Stimulated activated memory B cell treated with anti-CD40 and anti-IgM and Interleukin-4, amounts not matched to agents 10 μg/mL and 1 μg/mL and 100 μg/mL, for 72 hours (primary cell): ENCODE results near the gene PRND.
"Not testable (repeated sequence)": the region's sequence is repeated elsewhere in the genome, so short reads cannot be mapped to it uniquely, and the experiment has no call there.

ENCODE experiments used
- ATAC-seq: fragments of 150-1000 bp; cut with Tn5 transposase; 2 replicates; pipeline ENCODE4 v1.10.0; 2021
- H3K27ac Mint-ChIP-seq: one replicate; pipeline ENCODE4 v1.8.0; 2022; ENCODE audit warnings: mild to moderate bottlenecking, mixed read lengths
- H3K27me3 Mint-ChIP-seq: one replicate; pipeline ENCODE4 v1.8.0; 2022; ENCODE audit warnings: mixed read lengths
- H3K36me3 Mint-ChIP-seq: one replicate; pipeline ENCODE4 v1.8.0; 2022; ENCODE audit warnings: mixed read lengths
- H3K4me1 Mint-ChIP-seq: one replicate; pipeline ENCODE4 v1.8.0; 2022; ENCODE audit warnings: mixed read lengths
- H3K4me3 Mint-ChIP-seq: one replicate; pipeline ENCODE4 v1.8.0; 2022; ENCODE audit warnings: mild to moderate bottlenecking, moderate library complexity, mixed read lengths
- H3K9me3 Mint-ChIP-seq: one replicate; pipeline ENCODE4 v1.8.0; 2022; ENCODE audit warnings: mixed read lengths

PRND gene

GRCh38 chr20:4697831-4698221 lies 23.9 kb upstream of the PRND start:
- Mint-ChIP-seq H3K4me3 (no peak overlapping the region), H3K36me3 (peaks cover 46% of the 10 kb centered on the region), H3K4me1 (peaks cover 30% of the 10 kb centered on the region), H3K27me3 (no peaks in the 10 kb centered on the region), H3K27ac (peak overlapping the region; percentile 11), H3K9me3 (no peaks in the 10 kb centered on the region)
- ATAC-seq = no peak

GRCh38 chr20:4699216-4699615 lies 22.5 kb upstream of the PRND start:
- H3K27ac Mint-ChIP-seq = no peak overlapping the region
- peaks cover 37% of the 10 kb centered on the region for H3K36me3 Mint-ChIP-seq
- H3K9me3 Mint-ChIP-seq = no peaks in the 10 kb centered on the region
- H3K27me3 Mint-ChIP-seq = no peaks in the 10 kb centered on the region
- no peak for ATAC-seq
- H3K4me1 Mint-ChIP-seq = peaks cover 26% of the 10 kb centered on the region
- H3K4me3 Mint-ChIP-seq = no peak overlapping the region

DNA sequence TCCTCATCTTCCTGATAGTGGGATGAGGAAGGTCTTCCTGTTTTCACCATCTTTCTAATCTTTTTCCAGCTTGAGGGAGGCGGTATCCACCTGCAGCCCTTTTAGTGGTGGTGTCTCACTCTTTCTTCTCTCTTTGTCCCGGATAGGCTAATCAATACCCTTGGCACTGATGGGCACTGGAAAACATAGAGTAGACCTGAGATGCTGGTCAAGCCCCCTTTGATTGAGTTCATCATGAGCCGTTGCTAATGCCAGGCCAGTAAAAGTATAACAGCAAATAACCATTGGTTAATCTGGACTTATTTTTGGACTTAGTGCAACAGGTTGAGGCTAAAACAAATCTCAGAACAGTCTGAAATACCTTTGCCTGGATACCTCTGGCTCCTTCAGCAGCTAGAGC lies 21.8 kb upstream of the PRND start:
- peaks cover 33% of the 10 kb centered on the region for H3K36me3 Mint-ChIP-seq
- no peaks in the 10 kb centered on the region for H3K9me3 Mint-ChIP-seq
- no peak for ATAC-seq
- peaks cover 34% of the 10 kb centered on the region for H3K4me1 Mint-ChIP-seq
- no peak overlapping the region for H3K4me3 Mint-ChIP-seq
- no peaks in the 10 kb centered on the region for H3K27me3 Mint-ChIP-seq
- no peak overlapping the region for H3K27ac Mint-ChIP-seq

- Mint-ChIP-seq H3K4me3 (no peak overlapping the region), H3K27me3 (no peaks in the 10 kb centered on the region), H3K27ac (no peak overlapping the region), H3K9me3 (no peaks in the 10 kb centered on the region), H3K36me3 (peaks cover 15% of the 10 kb centered on the region), H3K4me1 (peaks cover 19% of the 10 kb centered on the region)
- ATAC-seq = no peak
Measured at GRCh38 chr20:4702562-4703280, 19.0 kb upstream of the PRND start.

DNA sequence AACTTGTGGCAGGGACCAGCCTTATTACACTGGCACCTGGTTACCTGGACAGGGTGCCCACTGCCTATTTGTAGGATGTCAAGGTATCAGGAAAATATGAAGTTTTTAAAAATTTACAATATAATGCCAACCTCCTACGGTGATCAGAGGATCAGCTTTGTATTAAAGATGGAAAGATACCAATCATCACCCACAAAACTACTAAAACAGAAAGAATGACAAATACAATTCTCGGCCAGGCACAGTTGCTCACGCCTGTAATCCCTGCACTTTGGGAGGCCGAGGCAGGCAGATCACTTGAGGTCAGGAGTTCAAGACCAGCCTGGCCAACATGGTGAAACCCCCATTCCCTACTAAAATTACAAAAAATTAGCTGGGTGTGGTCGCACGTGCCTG lies 18.4 kb upstream of the PRND start:
- Mint-ChIP-seq H3K4me1 (peaks cover 16% of the 10 kb centered on the region), H3K27me3 (no peaks in the 10 kb centered on the region), H3K4me3 (no peak overlapping the region), H3K27ac (no peak overlapping the region), H3K9me3 (no peaks in the 10 kb centered on the region), H3K36me3 (peaks cover 14% of the 10 kb centered on the region)
- ATAC-seq = no peak

- H3K4me3 Mint-ChIP-seq, H3K36me3 Mint-ChIP-seq, H3K27me3 Mint-ChIP-seq, H3K27ac Mint-ChIP-seq, H3K9me3 Mint-ChIP-seq, ATAC-seq: not testable (repeated sequence)
- peaks cover 30% of the 10 kb centered on the region for H3K4me1 Mint-ChIP-seq
Measured at GRCh38 chr20:4706941-4707340, 14.8 kb upstream of the PRND start.

- H3K4me3 Mint-ChIP-seq = no peak overlapping the region
- ATAC-seq = no peak
- H3K27ac Mint-ChIP-seq = no peak overlapping the region
- H3K27me3 Mint-ChIP-seq = no peaks in the 10 kb centered on the region
- no peaks in the 10 kb centered on the region for H3K36me3 Mint-ChIP-seq
- peaks cover 30% of the 10 kb centered on the region for H3K4me1 Mint-ChIP-seq
- H3K9me3 Mint-ChIP-seq = peaks cover 4% of the 10 kb centered on the region
Measured at GRCh38 chr20:4708036-4708435, 13.7 kb upstream of the PRND start.

GRCh38 chr20:4708856-4709255 lies 12.9 kb upstream of the PRND start:
- Mint-ChIP-seq H3K36me3 (no peaks in the 10 kb centered on the region), H3K4me1 (peaks cover 30% of the 10 kb centered on the region), H3K4me3 (no peak overlapping the region), H3K9me3 (peaks cover 4% of the 10 kb centered on the region), H3K27me3 (no peaks in the 10 kb centered on the region), H3K27ac (no peak overlapping the region)
- ATAC-seq = no peak

- Mint-ChIP-seq H3K4me3 (no peak overlapping the region), H3K4me1 (peaks cover 24% of the 10 kb centered on the region), H3K27ac (no peak overlapping the region), H3K27me3 (no peaks in the 10 kb centered on the region), H3K9me3 (peaks cover 4% of the 10 kb centered on the region), H3K36me3 (no peaks in the 10 kb centered on the region)
- ATAC-seq = no peak
Measured at GRCh38 chr20:4709261-4710105, 12.2 kb upstream of the PRND start.

DNA sequence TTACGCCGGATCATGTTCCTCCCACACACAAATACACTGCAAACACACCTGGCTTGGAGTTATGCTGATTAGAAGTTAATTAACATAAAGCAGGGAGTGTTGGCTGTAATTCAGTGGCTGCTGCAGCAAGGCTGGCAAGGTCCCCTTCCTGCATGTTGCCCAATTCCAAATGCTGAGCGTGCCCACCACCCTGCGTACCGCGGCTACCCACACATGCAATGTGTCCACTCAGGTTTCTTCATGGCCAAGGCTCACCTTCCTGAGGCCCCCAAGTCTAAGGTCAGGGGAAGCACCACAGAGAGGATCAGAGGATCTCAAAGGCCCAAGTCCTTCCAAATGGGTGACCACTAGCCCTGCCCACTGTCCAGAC lies 11.6 kb upstream of the PRND start:
- Mint-ChIP-seq H3K27me3 (no peaks in the 10 kb centered on the region), H3K36me3 (no peaks in the 10 kb centered on the region), H3K4me1 (peaks cover 19% of the 10 kb centered on the region), H3K27ac (no peak overlapping the region), H3K9me3 (peaks cover 4% of the 10 kb centered on the region), H3K4me3 (no peak overlapping the region)
- no peak for ATAC-seq

DNA sequence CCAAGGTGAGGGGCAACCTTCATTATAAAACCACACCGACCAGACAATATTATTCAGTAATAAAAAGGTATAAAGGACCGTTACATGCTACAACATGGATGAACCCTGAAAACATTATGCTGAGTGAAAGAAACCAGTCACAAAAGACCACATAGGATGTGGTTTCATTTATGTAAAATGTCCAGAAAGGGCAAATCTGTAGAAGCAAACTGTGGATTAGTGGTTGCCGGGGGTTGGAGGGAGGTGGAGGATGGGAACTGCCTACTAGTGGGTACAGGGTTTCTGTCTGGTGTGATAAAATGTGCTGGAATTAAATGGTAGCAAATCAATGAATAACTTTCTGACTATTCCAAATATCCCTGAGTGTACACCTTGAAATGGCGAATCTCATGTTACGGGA lies 10.2 kb upstream of the PRND start:
- H3K4me3 Mint-ChIP-seq = peak overlapping the region; percentile 48

DNA sequence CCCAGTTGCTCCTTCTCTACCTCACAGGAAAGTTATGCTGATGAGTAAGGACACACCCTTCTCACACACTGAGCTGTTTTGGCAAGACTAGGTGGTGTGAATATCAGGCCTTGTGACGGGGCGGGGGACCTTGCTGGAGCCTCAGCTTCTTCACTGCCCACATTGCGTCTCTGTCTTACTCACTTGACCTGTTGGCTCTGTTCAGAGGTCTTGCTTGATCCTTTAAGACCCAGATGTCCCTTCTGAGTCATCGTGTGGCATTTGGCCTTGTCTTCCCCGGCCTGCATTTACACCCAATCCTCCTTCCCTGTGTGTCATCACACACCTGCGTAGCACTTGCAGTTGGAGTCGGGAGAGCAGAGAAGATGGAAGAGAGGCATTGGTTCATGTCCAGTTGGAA lies 8.3 kb upstream of the PRND start:
- peaks cover 4% of the 10 kb centered on the region for H3K9me3 Mint-ChIP-seq

More for the DNA sequence above, 10.2 kb upstream of the PRND start:
- Mint-ChIP-seq H3K4me1 (peaks cover 18% of the 10 kb centered on the region), H3K9me3 (peaks cover 4% of the 10 kb centered on the region), H3K27ac (peak overlapping the region; percentile 59), H3K36me3 (no peaks in the 10 kb centered on the region), H3K27me3 (no peaks in the 10 kb centered on the region)
- peak; percentile 53 for ATAC-seq

GRCh38 chr20:4714818-4715217 lies 6.9 kb upstream of the PRND start:
- Mint-ChIP-seq H3K36me3 (no peaks in the 10 kb centered on the region), H3K4me1 (peaks cover 32% of the 10 kb centered on the region), H3K27ac (no peak overlapping the region), H3K9me3 (no peaks in the 10 kb centered on the region), H3K4me3 (no peak overlapping the region), H3K27me3 (no peaks in the 10 kb centered on the region)
- no peak for ATAC-seq

More for the DNA sequence above, 8.3 kb upstream of the PRND start:
- no peaks in the 10 kb centered on the region for H3K27me3 Mint-ChIP-seq
- no peak for ATAC-seq
- H3K4me3 Mint-ChIP-seq = no peak overlapping the region
- H3K4me1 Mint-ChIP-seq = peaks cover 26% of the 10 kb centered on the region
- H3K27ac Mint-ChIP-seq = no peak overlapping the region
- no peaks in the 10 kb centered on the region for H3K36me3 Mint-ChIP-seq

DNA sequence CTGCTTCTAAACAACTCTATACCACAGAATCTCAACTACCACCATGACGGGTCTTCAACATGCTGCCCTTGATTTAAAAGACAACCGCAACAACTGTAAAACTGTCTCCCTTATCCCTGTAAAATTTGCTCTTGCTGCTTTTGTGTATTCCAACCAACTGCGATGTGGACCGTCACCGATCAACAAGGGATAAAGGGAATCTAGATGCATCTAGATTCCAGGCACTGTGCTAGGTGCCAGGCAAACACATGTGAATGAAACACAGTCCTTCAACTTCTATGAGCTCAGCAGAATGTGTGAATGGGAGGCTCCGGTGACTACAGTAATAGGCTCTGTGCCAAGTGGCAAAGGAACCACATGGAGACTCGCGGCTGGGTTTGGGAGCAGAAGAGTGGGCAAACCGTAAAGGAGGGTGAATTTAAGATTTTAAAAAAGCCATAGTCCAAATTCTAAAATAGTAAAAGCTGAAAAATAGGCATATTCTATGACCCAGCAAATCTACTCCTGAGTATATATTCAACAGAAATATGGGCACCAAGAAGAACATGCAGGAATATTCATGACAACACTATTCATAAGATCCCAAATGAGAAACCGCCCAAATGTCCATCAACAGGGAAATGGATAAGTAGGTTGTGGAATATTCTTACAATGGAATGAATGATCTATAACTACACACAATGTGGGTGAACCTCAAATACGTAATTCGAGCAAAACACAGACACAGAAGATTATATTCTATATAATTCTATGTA lies 3.7 kb upstream of the PRND start:
- no peaks in the 10 kb centered on the region for H3K9me3 Mint-ChIP-seq
- no peak overlapping the region for H3K4me3 Mint-ChIP-seq
- peak overlapping the region; percentile 75 for H3K27ac Mint-ChIP-seq
- no peaks in the 10 kb centered on the region for H3K27me3 Mint-ChIP-seq
- ATAC-seq = no peak
- peaks cover 32% of the 10 kb centered on the region for H3K4me1 Mint-ChIP-seq
- H3K36me3 Mint-ChIP-seq = no peaks in the 10 kb centered on the region

DNA sequence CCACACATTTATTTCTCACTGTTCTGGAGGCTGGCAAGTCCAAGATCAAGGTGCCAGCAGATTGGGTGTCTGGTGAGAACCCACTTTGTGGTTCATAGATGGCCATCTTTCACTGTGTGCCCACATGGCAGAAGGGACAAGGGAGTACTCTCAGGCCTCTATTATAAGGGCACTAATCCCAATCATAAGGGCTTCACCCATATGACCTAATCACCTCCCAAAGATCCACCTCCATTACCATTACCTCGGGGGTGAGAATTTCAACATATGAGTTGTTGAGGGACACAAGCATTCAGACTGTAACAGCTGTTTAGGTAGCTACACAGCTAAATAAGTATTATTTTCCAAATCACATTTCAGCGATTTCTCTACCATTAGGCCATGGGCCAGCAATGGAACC lies 2.5 kb upstream of the PRND start:
- Mint-ChIP-seq H3K27ac (peak overlapping the region; percentile 84), H3K4me3 (no peak overlapping the region), H3K9me3 (no peaks in the 10 kb centered on the region), H3K36me3 (no peaks in the 10 kb centered on the region), H3K4me1 (peaks cover 32% of the 10 kb centered on the region), H3K27me3 (no peaks in the 10 kb centered on the region)
- ATAC-seq = no peak
